ENCODE measurements around the gene BCAP29. TPM values are rescaled to one million over a fixed set of nuclear protein-coding genes. Genes with fewer than 3 reads are reported as not detected.

The BCAP29 gene
- total RNA-seq, 1 donor from 2014 or later: 33.9 TPM

GRCh38 chr7:107667341-107667740 lies 87.3 kb downstream of the BCAP29 start:
- Mint-ChIP-seq H3K27me3 (peaks cover 44% of the 10 kb centered on the region), H3K27ac (no peak overlapping the region)
- DNase-seq (ENCODE audit: extremely low spot score, unreplicated experiment): no peak

GRCh38 chr7:107668296-107668695 lies 88.2 kb downstream of the BCAP29 start:
- no peaks in the 10 kb centered on the region for H3K4me1 Mint-ChIP-seq (ENCODE audit: unreplicated experiment)
- peaks cover 40% of the 10 kb centered on the region for H3K27me3 Mint-ChIP-seq
- no peaks in the 10 kb centered on the region for H3K9me3 Mint-ChIP-seq
- no peak overlapping the region for H3K27ac Mint-ChIP-seq
- no peak for DNase-seq (ENCODE audit: extremely low spot score, unreplicated experiment)
- no peak overlapping the region for H3K4me3 Mint-ChIP-seq
- no peak for TF ChIP-seq CTCF (conservative IDR thresholded peaks at IDR 0.05)
- H3K36me3 Mint-ChIP-seq: no peaks in the 10 kb centered on the region

More at GRCh38 chr7:107667341-107667740, 87.3 kb downstream of the BCAP29 start:
- H3K36me3 Mint-ChIP-seq: no peaks in the 10 kb centered on the region
- no peak for TF ChIP-seq CTCF (conservative IDR thresholded peaks at IDR 0.05)
- no peak overlapping the region for H3K4me3 Mint-ChIP-seq
- no peaks in the 10 kb centered on the region for H3K9me3 Mint-ChIP-seq
- H3K4me1 Mint-ChIP-seq (ENCODE audit: unreplicated experiment): no peaks in the 10 kb centered on the region

Other genes starting within 250 kb of the BCAP29 start
- gene GPR22, start 110.2 kb upstream of the BCAP29 start, total RNA-seq (ENCODE audit: low replicate concordance): not detected in 2 replicates
- 35.7 and 37.2 TPM in 2 replicates for gene COG5, start 16.3 kb upstream of the BCAP29 start, total RNA-seq (ENCODE audit: low replicate concordance)
- gene DUS4L, start 16.3 kb upstream of the BCAP29 start, total RNA-seq (ENCODE audit: low replicate concordance): 10.1 and 12.4 TPM in 2 replicates
- gene SLC26A4, start 80.6 kb downstream of the BCAP29 start, total RNA-seq (ENCODE audit: low replicate concordance): not detected in 2 replicates
- gene CBLL1, start 163.9 kb downstream of the BCAP29 start, total RNA-seq (ENCODE audit: low replicate concordance): 25.0 and 28.3 TPM in 2 replicates
- 4.7 and 14.3 TPM in 2 replicates for gene SLC26A3, start 223.0 kb downstream of the BCAP29 start, total RNA-seq (ENCODE audit: low replicate concordance)

All from type B pancreatic cell (in vitro differentiated cells).